Stimulated activated naive CD8-positive, alpha-beta T cell treated with anti-CD3 and anti-CD28 coated beads, Interleukin-15, amount 100 ng/mL, for 72 hours (primary cell): Measurements from ENCODE around the gene NKAIN2.

ENCODE experiments used
- ATAC-seq: fragments of 150-1000 bp; cut with Tn5 transposase; 2 replicates; pipeline ENCODE4 v1.10.0; 2021; ENCODE audit warnings: mild to moderate bottlenecking, moderate library complexity
- DNase-seq, 2 donors: peaks; one replicate each; pipeline ENCODE4 v3.0.0; 2021 to 2022
- H3K27ac Mint-ChIP-seq, 2 donors: one replicate each; pipeline ENCODE4 v1.8.0; 2022; ENCODE audit warnings: mild to moderate bottlenecking in 2 of 2, mixed read lengths in 2 of 2, moderate library complexity in 2 of 2
- H3K27me3 Mint-ChIP-seq: one replicate; pipeline ENCODE4 v1.8.0; 2022; ENCODE audit warnings: mixed read lengths
- H3K4me1 Mint-ChIP-seq: one replicate; pipeline ENCODE4 v1.8.0; 2022; ENCODE audit warnings: mild to moderate bottlenecking, mixed read lengths
- H3K4me3 Mint-ChIP-seq, 2 donors: one replicate each; pipeline ENCODE4 v1.8.0; 2022; ENCODE audit warnings: mild to moderate bottlenecking in 2 of 2, mixed read lengths in 2 of 2, moderate library complexity in 1 of 2
- H3K9me3 Mint-ChIP-seq, 2 donors: one replicate each; pipeline ENCODE4 v1.8.0; 2022; ENCODE audit warnings: mixed read lengths in 2 of 2

Gene NKAIN2

DNA sequence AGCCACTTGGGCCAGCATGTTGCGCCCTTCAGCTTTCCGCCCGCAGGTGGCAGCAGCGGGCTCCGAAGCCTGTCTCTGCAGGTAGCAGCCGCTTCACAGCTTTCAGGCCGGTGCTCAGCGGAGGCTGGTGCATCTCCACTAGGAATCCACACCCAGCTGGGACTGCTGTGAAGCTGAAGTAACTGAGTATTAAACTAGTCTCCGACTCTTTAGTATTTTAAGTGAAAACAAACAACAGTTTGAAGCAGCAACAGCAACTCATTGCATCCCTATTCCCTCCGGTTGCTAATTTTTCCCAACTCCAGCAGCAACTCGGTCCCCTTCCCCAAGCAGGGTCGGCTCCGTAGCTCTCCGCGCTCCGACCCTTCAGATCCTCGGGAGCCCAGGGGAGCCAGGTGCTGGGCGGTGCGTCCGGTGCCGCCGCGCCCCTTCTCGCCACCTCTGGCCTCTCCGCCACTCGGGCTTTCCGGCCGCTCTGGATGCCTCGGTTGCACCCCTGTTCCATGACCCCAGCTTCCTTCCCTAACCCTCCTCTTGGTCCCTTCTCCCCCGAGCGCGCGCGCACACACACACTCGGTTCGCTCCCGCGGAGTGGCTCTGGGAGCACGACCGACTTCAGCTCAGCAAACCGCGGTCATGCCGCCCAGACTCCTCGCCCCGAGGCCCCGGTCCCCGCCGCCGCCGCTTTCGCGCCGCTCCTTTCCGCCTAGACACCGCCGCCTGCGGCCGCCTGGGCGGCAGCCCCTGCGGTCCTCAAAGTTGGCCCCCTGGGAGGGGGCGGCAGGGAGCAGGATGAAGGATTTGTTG is 765 bp upstream of the NKAIN2 start:
- peaks cover 43% of the 10 kb centered on the region for H3K27me3 Mint-ChIP-seq
- H3K27ac Mint-ChIP-seq, result no peak overlapping the region
- peak; percentile 66 to 68 for DNase-seq
- H3K9me3 Mint-ChIP-seq, result no peaks in the 10 kb centered on the region
- peak overlapping the region; percentile 68 to 84 for H3K4me3 Mint-ChIP-seq
- peaks cover 14% of the 10 kb centered on the region for H3K4me1 Mint-ChIP-seq
- ATAC-seq, result peak; percentile 89

DNA sequence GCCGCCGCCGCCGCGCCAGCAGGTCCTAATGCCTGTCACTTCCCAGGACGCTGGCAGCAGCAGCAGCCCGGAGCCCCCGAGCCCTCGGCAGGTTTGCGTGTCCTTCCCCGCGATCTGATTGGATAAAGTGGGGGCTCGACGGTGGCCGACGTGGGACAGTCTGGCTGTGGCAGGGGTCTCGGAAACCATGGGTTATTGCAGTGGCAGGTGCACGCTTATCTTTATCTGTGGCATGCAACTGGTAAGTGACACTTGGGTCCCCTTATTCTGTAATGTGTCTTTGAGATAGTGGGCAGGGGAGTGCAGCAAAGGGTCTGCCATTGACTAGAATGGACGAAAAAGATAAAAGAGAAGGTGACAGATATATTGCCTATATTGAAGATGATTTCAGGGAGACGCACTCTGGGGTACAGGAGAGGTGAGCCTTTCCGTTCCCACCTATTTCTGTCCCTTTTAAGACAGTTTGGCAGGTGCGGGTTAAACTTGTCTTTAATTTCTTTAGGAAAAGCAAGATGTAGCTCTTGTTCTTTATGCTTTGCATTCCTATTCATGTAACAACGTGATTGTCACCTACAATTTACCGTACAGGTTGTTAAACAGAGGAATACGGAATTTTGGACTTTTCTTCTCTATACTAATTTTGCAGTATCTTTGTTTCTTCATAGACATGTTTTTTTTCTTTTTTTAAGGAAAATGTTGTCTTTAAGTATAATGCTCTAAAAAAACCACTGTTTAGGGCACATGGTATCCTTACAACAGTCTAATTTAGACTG is 535 bp downstream of the NKAIN2 start:
- DNase-seq, result peak; percentile 11 to 12
- H3K4me3 Mint-ChIP-seq, result peak overlapping the region; percentile 69 to 71
- no peak overlapping the region for H3K27ac Mint-ChIP-seq
- H3K9me3 Mint-ChIP-seq, result no peaks in the 10 kb centered on the region
- H3K27me3 Mint-ChIP-seq, result peaks cover 43% of the 10 kb centered on the region
- H3K4me1 Mint-ChIP-seq, result peaks cover 14% of the 10 kb centered on the region
- ATAC-seq, result no peak

DNA sequence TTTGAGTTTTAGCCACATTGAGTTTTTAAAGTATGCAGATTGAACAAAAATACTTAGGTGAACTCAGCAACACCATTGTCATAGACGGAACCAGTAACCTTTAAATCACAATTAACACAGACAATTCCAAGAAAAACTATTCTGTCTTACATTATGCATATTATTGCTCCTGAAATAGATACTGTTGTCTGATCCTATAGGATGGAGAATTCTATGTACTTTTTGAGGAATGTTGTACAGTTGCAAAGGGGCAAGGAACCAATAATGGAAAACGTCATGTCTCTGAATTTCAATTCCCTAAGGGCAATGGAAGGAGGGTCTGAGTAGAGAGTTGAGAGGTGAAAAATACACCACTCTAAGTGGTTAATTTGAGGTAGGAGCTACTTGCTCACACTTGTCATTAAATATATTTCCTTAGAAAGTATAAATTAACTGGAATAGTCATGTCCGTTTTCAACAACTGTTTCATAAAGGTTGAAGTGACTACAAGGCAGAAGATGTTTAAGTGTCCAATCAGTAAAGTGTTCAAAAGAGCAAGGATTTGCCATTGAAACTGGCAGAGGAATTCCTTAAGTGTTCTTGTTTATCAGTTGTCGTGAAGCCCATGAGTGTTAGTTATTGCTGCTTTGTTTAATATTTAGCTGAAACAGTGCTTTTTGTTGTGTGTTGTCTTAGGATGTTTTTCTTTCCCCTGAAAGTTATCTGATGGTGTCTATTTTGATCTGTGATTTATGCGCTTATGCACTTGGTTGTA is 1.3 kb downstream of the NKAIN2 start:
- peaks cover 14% of the 10 kb centered on the region for H3K4me1 Mint-ChIP-seq
- ATAC-seq, result no peak
- H3K4me3 Mint-ChIP-seq, result no peak overlapping the region
- no peak for DNase-seq
- H3K27me3 Mint-ChIP-seq, result peaks cover 43% of the 10 kb centered on the region
- no peak overlapping the region for H3K27ac Mint-ChIP-seq
- H3K9me3 Mint-ChIP-seq, result no peaks in the 10 kb centered on the region

DNA sequence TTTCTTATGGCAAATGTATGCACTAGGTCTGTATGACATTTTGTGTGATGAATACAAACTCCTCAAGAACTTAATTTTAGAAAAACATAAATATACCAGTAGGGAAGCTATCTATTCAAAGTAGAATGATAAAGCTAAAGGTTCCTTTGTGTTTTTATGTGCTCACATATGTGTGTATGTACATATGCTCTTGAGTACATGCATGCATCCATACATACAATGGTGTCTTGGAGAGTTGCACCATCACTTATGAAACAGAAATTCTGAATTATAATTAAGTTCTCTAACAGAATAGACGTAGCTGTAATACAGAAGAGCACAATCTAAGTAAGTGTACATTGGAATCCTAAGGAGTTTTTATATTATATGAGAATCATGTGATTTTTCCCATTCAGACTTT is 2.3 kb downstream of the NKAIN2 start:
- Mint-ChIP-seq H3K4me3 (no peak overlapping the region), H3K27ac (no peak overlapping the region), H3K4me1 (peaks cover 14% of the 10 kb centered on the region), H3K27me3 (peaks cover 42% of the 10 kb centered on the region), H3K9me3 (no peaks in the 10 kb centered on the region)
- ATAC-seq, result no peak
- no peak for DNase-seq

- Mint-ChIP-seq H3K4me3 (no peak overlapping the region), H3K4me1 (peaks cover 14% of the 10 kb centered on the region), H3K27me3 (peaks cover 36% of the 10 kb centered on the region), H3K27ac (no peak overlapping the region), H3K9me3 (no peaks in the 10 kb centered on the region)
- ATAC-seq (no peak), DNase-seq (no peak)
These were observed 2.9 kb downstream of the NKAIN2 start for GRCh38 chr6:123806561-123806960.

DNA sequence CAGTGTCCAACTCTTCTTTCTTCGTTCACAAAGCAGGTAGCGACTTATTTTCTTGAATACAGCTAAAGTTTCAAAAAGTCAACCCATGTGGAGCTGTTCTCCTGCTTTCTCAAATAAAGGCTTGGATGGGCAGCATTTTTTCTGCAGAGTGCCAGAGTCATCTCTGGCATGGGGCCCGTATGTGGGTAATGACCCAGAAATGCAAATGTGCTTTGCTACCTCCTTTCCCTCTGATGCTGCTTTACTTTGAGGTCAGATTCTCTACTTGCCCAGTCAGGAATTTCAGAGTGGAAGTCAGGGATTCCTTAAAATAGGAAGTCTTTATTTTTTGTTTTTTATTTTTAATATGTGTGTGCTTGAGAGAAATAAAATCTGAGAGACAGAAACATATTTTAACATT is 4.9 kb downstream of the NKAIN2 start:
- Mint-ChIP-seq H3K9me3 (no peaks in the 10 kb centered on the region), H3K4me1 (peaks cover 6% of the 10 kb centered on the region), H3K4me3 (no peak overlapping the region), H3K27me3 (peaks cover 22% of the 10 kb centered on the region), H3K27ac (no peak overlapping the region)
- DNase-seq, result no peak
- ATAC-seq, result no peak

- Mint-ChIP-seq H3K27ac (no peak overlapping the region), H3K27me3 (peaks cover 5% of the 10 kb centered on the region), H3K4me3 (no peak overlapping the region), H3K4me1 (no peaks in the 10 kb centered on the region), H3K9me3 (no peaks in the 10 kb centered on the region)
- ATAC-seq (no peak), DNase-seq (no peak)
These were observed 6.5 kb downstream of the NKAIN2 start for GRCh38 chr6:123810214-123810613.

DNA sequence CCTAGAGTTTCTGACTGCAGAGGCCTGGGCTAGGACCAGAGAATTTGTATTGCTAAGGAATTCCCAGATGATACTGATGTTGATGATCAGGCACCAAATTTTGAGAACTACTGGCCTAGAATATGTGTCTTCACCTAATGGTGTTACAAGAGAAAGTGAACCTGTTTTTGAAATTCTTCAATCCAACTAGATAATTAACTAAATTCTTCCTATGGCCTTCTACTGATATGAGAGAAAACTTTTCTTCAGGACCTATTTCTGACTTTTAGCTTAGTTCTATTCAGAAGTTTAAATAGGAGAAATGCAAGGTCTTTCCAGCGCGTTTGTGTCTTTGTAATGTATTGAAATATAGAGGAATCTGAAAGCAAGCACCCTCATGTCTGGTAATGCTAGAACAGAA is 7.3 kb downstream of the NKAIN2 start:
- H3K27me3 Mint-ChIP-seq, result no peaks in the 10 kb centered on the region
- no peak for ATAC-seq
- no peaks in the 10 kb centered on the region for H3K9me3 Mint-ChIP-seq
- DNase-seq, result no peak
- H3K4me1 Mint-ChIP-seq, result no peaks in the 10 kb centered on the region
- no peak overlapping the region for H3K27ac Mint-ChIP-seq
- H3K4me3 Mint-ChIP-seq, result no peak overlapping the region

DNA sequence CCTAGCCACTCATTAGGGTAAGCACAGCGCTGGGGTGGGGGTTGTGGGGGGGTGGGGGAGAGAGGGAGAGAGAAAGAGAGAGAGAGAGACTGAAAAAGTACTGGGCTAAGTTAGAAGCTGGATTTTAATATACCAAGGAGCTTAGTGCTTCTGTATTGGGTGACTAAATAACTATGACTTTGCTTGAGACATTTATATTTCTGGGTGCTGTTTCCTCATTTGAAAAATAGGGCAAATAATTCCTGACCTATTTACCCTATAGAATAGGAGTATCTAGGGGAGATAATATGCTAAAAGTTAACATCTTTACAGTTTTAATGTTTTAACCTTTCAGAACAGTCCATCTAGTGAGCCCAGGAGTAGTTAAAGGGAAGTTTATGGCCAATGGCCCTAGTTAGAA is 7.7 kb downstream of the NKAIN2 start:
- DNase-seq, result no peak
- H3K27ac Mint-ChIP-seq, result no peak overlapping the region
- H3K4me1 Mint-ChIP-seq, result no peaks in the 10 kb centered on the region
- ATAC-seq, result no peak
- no peaks in the 10 kb centered on the region for H3K9me3 Mint-ChIP-seq
- H3K27me3 Mint-ChIP-seq, result no peaks in the 10 kb centered on the region
- H3K4me3 Mint-ChIP-seq, result no peak overlapping the region

- DNase-seq (no peak), ATAC-seq (no peak)
- no peaks in the 10 kb centered on the region for H3K4me1 Mint-ChIP-seq
- H3K27me3 Mint-ChIP-seq, result no peaks in the 10 kb centered on the region
- H3K27ac Mint-ChIP-seq, result no peak overlapping the region
- H3K4me3 Mint-ChIP-seq, result no peak overlapping the region
- H3K9me3 Mint-ChIP-seq, result no peaks in the 10 kb centered on the region
These were observed 9.0 kb downstream of the NKAIN2 start for GRCh38 chr6:123812621-123813020.

GRCh38 chr6:123821112-123821511 is 17.4 kb downstream of the NKAIN2 start:
- no peak for DNase-seq
- H3K4me3 Mint-ChIP-seq, result no peak overlapping the region
- ATAC-seq, result no peak
- H3K27me3 Mint-ChIP-seq, result no peaks in the 10 kb centered on the region
- no peak overlapping the region for H3K27ac Mint-ChIP-seq
- H3K4me1 Mint-ChIP-seq, result no peaks in the 10 kb centered on the region
- no peaks in the 10 kb centered on the region for H3K9me3 Mint-ChIP-seq

DNA sequence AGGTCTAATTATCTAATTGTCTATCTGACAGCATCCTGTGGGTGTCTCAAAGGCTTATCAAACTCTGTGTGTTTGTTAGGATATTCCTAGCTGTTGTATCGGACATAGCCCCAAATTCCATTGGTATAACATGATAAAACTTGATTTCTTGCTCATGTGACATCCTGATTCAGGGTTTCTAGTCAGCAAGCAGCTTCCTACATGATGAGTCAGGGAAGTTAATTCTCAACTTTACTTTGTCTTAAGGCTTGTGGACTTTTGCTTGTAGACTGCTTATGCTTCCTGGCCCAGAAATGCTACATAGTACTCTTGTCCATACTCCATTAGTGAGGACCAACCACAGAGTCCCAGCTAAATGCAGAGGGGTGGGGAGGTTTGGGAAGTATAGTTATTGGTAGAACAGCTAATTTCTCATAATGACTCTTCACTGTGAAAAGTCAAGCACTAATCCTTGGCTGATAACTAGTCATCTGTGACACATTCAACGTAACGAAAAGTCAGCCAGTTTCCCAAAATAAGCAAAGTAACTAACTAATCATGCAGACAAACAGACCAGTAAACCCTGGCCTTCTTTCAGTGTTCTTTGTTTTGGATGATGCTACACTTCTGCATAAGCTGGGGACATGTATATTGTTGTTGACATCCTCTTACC is 25.8 kb downstream of the NKAIN2 start:
- H3K4me3 Mint-ChIP-seq, result no peak overlapping the region
- no peaks in the 10 kb centered on the region for H3K4me1 Mint-ChIP-seq
- DNase-seq (no peak), ATAC-seq (no peak)
- no peaks in the 10 kb centered on the region for H3K27me3 Mint-ChIP-seq
- no peak overlapping the region for H3K27ac Mint-ChIP-seq
- H3K9me3 Mint-ChIP-seq, result peaks cover 8% of the 10 kb centered on the region in 2 donors

GRCh38 chr6:123830120-123830519 is 26.5 kb downstream of the NKAIN2 start:
- Mint-ChIP-seq H3K27me3 (no peaks in the 10 kb centered on the region), H3K4me3 (no peak overlapping the region), H3K9me3 (peaks cover 8% of the 10 kb centered on the region in 2 donors), H3K27ac (peak overlapping the region in 1 of 2 donors; percentile 35), H3K4me1 (no peaks in the 10 kb centered on the region)
- DNase-seq (no peak), ATAC-seq (no peak)

GRCh38 chr6:123838505-123839234 is 35.0 kb downstream of the NKAIN2 start:
- H3K27me3 Mint-ChIP-seq, result no peaks in the 10 kb centered on the region
- H3K4me3 Mint-ChIP-seq, result no peak overlapping the region
- peaks cover 0 to 4% of the 10 kb centered on the region in 2 donors for H3K9me3 Mint-ChIP-seq
- no peak for ATAC-seq
- DNase-seq, result no peak
- H3K27ac Mint-ChIP-seq, result no peak overlapping the region
- no peaks in the 10 kb centered on the region for H3K4me1 Mint-ChIP-seq
